ENCODE measurements around the gene KCNH4.
"Not testable (repeated sequence)": the region's sequence is repeated elsewhere in the genome, so short reads cannot be mapped to it uniquely, and the experiment has no call there.

KCNH4 gene

GRCh38 chr17:42188749-42189650, 8.1 kb upstream of the KCNH4 start:
- Histone ChIP-seq H3K9ac (ENCODE audit: low read depth, low read length) (no peak overlapping the region), H3K9me3 (ENCODE audit: control insufficient read depth, insufficient read depth, low read length) (no peaks in the 10 kb centered on the region), H3K4me1 (ENCODE audit: insufficient read depth, low read length) (peaks cover 19% of the 10 kb centered on the region)

GRCh38 chr17:42187833-42188232, 6.9 kb upstream of the KCNH4 start:
- Histone ChIP-seq H3K9me3 (ENCODE audit: control insufficient read depth, insufficient read depth, low read length) (no peaks in the 10 kb centered on the region), H3K9ac (ENCODE audit: low read depth, low read length) (no peak overlapping the region), H3K36me3 (ENCODE audit: insufficient read depth, low read length) (no peaks in the 10 kb centered on the region), H3K4me1 (ENCODE audit: insufficient read depth, low read length) (peaks cover 22% of the 10 kb centered on the region)

More at GRCh38 chr17:42188749-42189650, 8.1 kb upstream of the KCNH4 start:
- no peaks in the 10 kb centered on the region for H3K36me3 ChIP-seq (ENCODE audit: insufficient read depth, low read length)

DNA sequence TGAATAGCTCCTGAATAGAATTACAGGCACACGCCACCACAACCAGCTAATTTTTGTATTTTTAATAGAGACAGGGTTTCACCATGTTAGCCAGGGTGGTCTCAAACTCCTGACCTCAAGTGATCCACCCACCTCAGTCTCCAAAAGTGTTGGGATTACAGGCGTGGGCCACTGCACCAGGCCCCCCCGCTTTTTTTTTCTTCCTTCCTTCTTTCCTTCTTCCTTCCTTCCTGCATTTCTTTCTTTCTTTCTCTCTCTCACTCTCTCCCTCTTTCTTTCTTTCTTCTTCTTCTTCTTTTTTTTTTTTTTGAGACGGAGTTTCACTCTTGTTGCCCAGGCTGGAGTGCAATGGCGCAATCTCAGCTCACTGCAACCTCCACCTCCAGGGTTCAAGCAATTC, 5.2 kb upstream of the KCNH4 start:
- H3K4me1 ChIP-seq (ENCODE audit: insufficient read depth, low read length): peaks cover 27% of the 10 kb centered on the region
- H3K9me3 ChIP-seq (ENCODE audit: control insufficient read depth, insufficient read depth, low read length); H3K9ac ChIP-seq (ENCODE audit: low read depth, low read length); H3K36me3 ChIP-seq (ENCODE audit: insufficient read depth, low read length): not testable (repeated sequence)

GRCh38 chr17:42185621-42185930, 4.6 kb upstream of the KCNH4 start:
- H3K9ac ChIP-seq (ENCODE audit: low read depth, low read length): no peak overlapping the region

GRCh38 chr17:42184713-42185620, 4.0 kb upstream of the KCNH4 start, which contains the start of gene HCRT:
Gene HCRT, minus strand, starts transcription at chr17:42185452. Its CDS starts 87 bp downstream, at chr17:42185365.
- Histone ChIP-seq H3K36me3 (ENCODE audit: insufficient read depth, low read length) (no peaks in the 10 kb centered on the region), H3K9me3 (ENCODE audit: control insufficient read depth, insufficient read depth, low read length) (no peaks in the 10 kb centered on the region), H3K4me1 (ENCODE audit: insufficient read depth, low read length) (peaks cover 27% of the 10 kb centered on the region), H3K9ac (ENCODE audit: low read depth, low read length) (no peak within 1 kb of the TSS)

More at GRCh38 chr17:42185621-42185930, 4.6 kb upstream of the KCNH4 start:
- Histone ChIP-seq H3K36me3 (ENCODE audit: insufficient read depth, low read length) (no peaks in the 10 kb centered on the region), H3K9me3 (ENCODE audit: control insufficient read depth, insufficient read depth, low read length) (no peaks in the 10 kb centered on the region), H3K4me1 (ENCODE audit: insufficient read depth, low read length) (peaks cover 27% of the 10 kb centered on the region)

GRCh38 chr17:42183741-42184711, 3.1 kb upstream of the KCNH4 start:
- Histone ChIP-seq H3K36me3 (ENCODE audit: insufficient read depth, low read length) (no peaks in the 10 kb centered on the region), H3K9ac (ENCODE audit: low read depth, low read length) (peak overlapping the region; percentile 64), H3K4me1 (ENCODE audit: insufficient read depth, low read length) (peaks cover 25% of the 10 kb centered on the region), H3K9me3 (ENCODE audit: control insufficient read depth, insufficient read depth, low read length) (no peaks in the 10 kb centered on the region)

DNA sequence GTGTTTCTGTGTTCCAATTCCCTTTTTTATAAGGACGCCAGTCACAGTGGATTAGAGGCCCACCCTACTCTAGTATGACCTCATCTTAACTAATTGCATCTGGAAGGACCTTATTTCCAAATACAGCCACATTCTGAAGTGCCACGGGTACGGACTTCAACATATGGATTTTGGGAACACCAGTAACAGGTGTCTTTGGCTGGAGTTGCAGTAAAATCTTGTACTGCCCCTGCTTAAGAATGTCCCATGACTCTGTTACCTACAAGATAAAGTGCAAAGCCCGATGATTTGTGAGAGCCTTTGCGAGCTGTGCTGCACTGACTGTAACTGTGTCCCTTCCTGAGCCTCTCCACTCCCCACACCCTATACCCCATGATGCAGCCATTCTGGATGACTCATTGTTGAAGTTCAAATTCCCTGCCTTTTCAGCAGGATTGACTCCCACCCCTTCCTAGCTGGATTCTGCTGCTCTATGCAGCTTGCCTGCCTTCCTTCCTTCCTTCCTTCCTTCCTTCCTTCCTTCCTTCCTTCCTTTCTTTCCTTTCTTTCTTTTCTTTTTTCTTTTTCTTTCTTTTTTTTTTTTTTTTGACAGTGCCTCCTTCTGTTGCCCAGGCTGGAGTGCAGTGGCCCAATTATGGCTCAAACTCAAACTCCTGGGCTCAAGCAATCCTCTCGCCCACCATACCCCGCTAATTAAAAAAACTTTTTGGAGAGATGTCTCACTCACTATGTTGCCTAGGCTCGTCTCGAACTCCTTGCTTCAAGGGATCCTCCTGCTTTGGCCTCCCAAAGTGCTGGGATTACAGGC, 2.2 kb upstream of the KCNH4 start:
- Histone ChIP-seq H3K4me1 (ENCODE audit: insufficient read depth, low read length) (peaks cover 21% of the 10 kb centered on the region), H3K9ac (ENCODE audit: low read depth, low read length) (peak overlapping the region; percentile 64), H3K36me3 (ENCODE audit: insufficient read depth, low read length) (no peaks in the 10 kb centered on the region)

DNA sequence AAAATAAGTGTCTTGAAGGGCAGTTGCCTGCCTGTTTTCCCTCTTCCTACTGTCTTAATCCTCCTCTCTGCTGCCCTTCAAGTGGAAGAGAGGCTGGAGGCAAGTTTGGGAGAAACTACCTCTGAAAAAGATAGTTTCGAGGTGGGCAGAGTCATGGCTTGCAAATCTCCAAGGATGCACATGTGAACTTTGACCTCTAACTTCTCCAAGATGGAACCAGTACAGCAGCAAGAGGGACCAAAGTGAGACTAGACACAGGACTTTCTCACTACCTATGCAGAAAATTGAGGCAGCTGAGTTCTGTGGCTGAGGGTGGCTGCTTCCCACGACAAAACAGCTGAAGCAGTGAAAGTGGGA, 887 bp upstream of the KCNH4 start:
- H3K9me3 ChIP-seq (ENCODE audit: control insufficient read depth, insufficient read depth, low read length): no peaks in the 10 kb centered on the region
- H3K9ac ChIP-seq (ENCODE audit: low read depth, low read length): no peak overlapping the region
- peaks cover 21% of the 10 kb centered on the region for H3K4me1 ChIP-seq (ENCODE audit: insufficient read depth, low read length)
- no peaks in the 10 kb centered on the region for H3K36me3 ChIP-seq (ENCODE audit: insufficient read depth, low read length)

More for the DNA sequence above, 2.2 kb upstream of the KCNH4 start:
- H3K9me3 ChIP-seq (ENCODE audit: control insufficient read depth, insufficient read depth, low read length): no peaks in the 10 kb centered on the region

- H3K9ac ChIP-seq (ENCODE audit: low read depth, low read length): peak overlapping the region; percentile 67; the same call in 1 of the 2 replicates
- no peaks in the 10 kb centered on the region for H3K36me3 ChIP-seq (ENCODE audit: insufficient read depth, low read length)
- peaks cover 18% of the 10 kb centered on the region for H3K4me1 ChIP-seq (ENCODE audit: insufficient read depth, low read length)
- no peaks in the 10 kb centered on the region for H3K9me3 ChIP-seq (ENCODE audit: control insufficient read depth, insufficient read depth, low read length)
Observed at GRCh38 chr17:42180411-42180921, 476 bp downstream of the KCNH4 start.

DNA sequence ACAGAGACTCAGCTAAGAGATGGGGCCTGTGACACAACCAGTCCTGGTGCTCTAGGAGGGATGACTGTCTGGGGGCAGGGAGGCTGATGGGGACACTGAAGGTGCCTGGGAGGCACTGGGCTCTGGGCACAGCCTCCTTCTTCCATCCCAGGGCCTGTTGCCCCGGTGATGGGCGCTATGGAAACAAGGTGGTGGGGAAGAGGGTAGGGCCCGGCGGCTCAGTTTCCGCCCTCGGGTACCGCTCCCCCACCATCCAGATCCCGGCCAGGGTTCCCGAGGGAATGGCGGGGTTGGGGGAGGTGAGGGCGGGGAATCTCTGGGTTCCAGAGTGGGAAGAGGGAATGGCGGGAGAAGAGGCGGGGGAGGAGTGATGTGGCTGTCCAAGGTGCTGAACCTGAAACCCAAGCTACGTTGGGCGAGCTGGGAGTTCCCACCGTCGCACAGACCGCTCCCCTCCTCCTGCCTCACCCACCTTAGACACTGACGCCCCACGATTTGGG, 981 bp downstream of the KCNH4 start:
- Histone ChIP-seq H3K9ac (ENCODE audit: low read depth, low read length) (peak overlapping the region; percentile 67; the same call in 1 of the 2 replicates), H3K4me1 (ENCODE audit: insufficient read depth, low read length) (peaks cover 13% of the 10 kb centered on the region), H3K36me3 (ENCODE audit: insufficient read depth, low read length) (no peaks in the 10 kb centered on the region), H3K9me3 (ENCODE audit: control insufficient read depth, insufficient read depth, low read length) (no peaks in the 10 kb centered on the region)

GRCh38 chr17:42179335-42179734, 1.6 kb downstream of the KCNH4 start:
- Histone ChIP-seq H3K9me3 (ENCODE audit: control insufficient read depth, insufficient read depth, low read length) (no peaks in the 10 kb centered on the region), H3K4me1 (ENCODE audit: insufficient read depth, low read length) (peaks cover 8% of the 10 kb centered on the region), H3K9ac (ENCODE audit: low read depth, low read length) (no peak overlapping the region), H3K36me3 (ENCODE audit: insufficient read depth, low read length) (no peaks in the 10 kb centered on the region)

GRCh38 chr17:42178817-42179216, 2.1 kb downstream of the KCNH4 start:
- H3K9ac ChIP-seq (ENCODE audit: low read depth, low read length): no peak overlapping the region
- H3K9me3 ChIP-seq (ENCODE audit: control insufficient read depth, insufficient read depth, low read length): no peaks in the 10 kb centered on the region
- H3K4me1 ChIP-seq (ENCODE audit: insufficient read depth, low read length): peaks cover 8% of the 10 kb centered on the region
- no peaks in the 10 kb centered on the region for H3K36me3 ChIP-seq (ENCODE audit: insufficient read depth, low read length)

- Histone ChIP-seq H3K9ac (ENCODE audit: low read depth, low read length) (no peak overlapping the region), H3K4me1 (ENCODE audit: insufficient read depth, low read length) (peaks cover 4% of the 10 kb centered on the region), H3K36me3 (ENCODE audit: insufficient read depth, low read length) (no peaks in the 10 kb centered on the region), H3K9me3 (ENCODE audit: control insufficient read depth, insufficient read depth, low read length) (no peaks in the 10 kb centered on the region)
Observed at GRCh38 chr17:42177684-42178083, 3.3 kb downstream of the KCNH4 start.
